Right lobe of liver (tissue), 4 donors: ENCODE results near the gene GPR39.

Experiments
- CTCF ChIP-seq, 4 donors: fragments of 200-600 bp in 3 of 4; fragments of 450-650 bp in 1 of 4; IDR thresholded peaks; one replicate each; pipeline versions ENCODE4 v1.5.1 to v1.8.0; 2016 to 2022; ENCODE audit warnings: antibody characterized with exemption in 4 of 4, mild to moderate bottlenecking in 2 of 4
- POLR2A ChIP-seq: fragments of 450-650 bp; IDR thresholded peaks from one replicate; pipeline ENCODE4 v1.6.1; 2017; ENCODE audit warnings: antibody characterized with exemption, mild to moderate bottlenecking
- donor health status: DM: no; HTN: no; CAD: no.
- donor health status: DM: no; HTN: no; CAD: no.
- donor health status: DM: no; HTN: yes; CAD: no.

- TF ChIP-seq CTCF (IDR thresholded peaks at IDR 0.05) (no peak), POLR2A (no peak)
These were observed 206.7 kb downstream of the GPR39 start for GRCh38 chr2:132623096-132623839.
